ENCODE results near the gene SNX12.

DNA sequence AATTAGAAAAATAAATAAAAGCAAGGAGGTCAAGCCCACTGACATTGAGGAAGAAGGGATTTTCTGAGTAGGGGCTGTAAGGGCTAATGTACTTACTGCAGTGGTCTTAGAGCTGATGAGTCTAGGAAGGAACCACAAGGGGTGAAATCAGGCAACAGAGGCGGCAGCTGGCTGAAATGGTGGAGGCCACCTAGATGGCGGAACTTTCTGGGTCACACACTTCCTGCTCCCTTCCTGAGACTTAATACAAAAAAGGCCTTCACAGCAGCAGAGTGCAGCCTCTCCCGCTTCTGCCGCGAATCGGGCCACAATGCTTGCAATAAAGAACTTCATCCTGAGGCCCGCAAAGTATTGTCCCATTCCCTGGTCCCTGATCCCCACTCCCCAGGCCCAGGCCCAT, 15.4 kb downstream of the SNX12 start:
- TF ChIP-seq, protein P1, sequence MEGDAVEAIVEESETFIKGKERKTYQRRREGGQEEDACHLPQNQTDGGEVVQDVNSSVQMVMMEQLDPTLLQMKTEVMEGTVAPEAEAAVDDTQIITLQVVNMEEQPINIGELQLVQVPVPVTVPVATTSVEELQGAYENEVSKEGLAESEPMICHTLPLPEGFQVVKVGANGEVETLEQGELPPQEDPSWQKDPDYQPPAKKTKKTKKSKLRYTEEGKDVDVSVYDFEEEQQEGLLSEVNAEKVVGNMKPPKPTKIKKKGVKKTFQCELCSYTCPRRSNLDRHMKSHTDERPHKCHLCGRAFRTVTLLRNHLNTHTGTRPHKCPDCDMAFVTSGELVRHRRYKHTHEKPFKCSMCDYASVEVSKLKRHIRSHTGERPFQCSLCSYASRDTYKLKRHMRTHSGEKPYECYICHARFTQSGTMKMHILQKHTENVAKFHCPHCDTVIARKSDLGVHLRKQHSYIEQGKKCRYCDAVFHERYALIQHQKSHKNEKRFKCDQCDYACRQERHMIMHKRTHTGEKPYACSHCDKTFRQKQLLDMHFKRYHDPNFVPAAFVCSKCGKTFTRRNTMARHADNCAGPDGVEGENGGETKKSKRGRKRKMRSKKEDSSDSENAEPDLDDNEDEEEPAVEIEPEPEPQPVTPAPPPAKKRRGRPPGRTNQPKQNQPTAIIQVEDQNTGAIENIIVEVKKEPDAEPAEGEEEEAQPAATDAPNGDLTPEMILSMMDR (conservative IDR thresholded peaks at IDR 0.05): no peak
- no peak for TF ChIP-seq ZFX (IDR thresholded peaks at IDR 0.05)
